ENCODE measurements around the gene ALPK1. TPM values are rescaled to one million over a fixed set of nuclear protein-coding genes. Genes with fewer than 3 reads are reported as not detected.

ALPK1 gene
- polyA plus RNA-seq, 1 of the 3 experiments (the other 2 are of a cell fraction): 2.8 TPM

GRCh38 chr4:112411781-112412550 lies 114.8 kb downstream of the ALPK1 start:
- WGBS (ENCODE audit: low lambda C conversion rate): 89% methylated on average over 32 of the region's 32 CpGs
- Histone ChIP-seq H3K36me3 (replicated peaks in 1 of 2; ENCODE audit: control insufficient read depth in 1 of 2, insufficient read depth in 2 of 2, low read length in 1 of 2) (no peaks in the 10 kb centered on the region), H3K9ac (no peak overlapping the region), H3K79me2 (ENCODE audit: insufficient read depth) (no peaks in the 10 kb centered on the region), H3K4me1 (ENCODE audit: control insufficient read depth in 1 of 2, insufficient read depth in 2 of 2, low read depth in 1 of 2, low read length in 1 of 2) (no peaks in the 10 kb centered on the region), H3K27me3 (ENCODE audit: insufficient read depth) (no peaks in the 10 kb centered on the region), H2AFZ (ENCODE audit: low read depth) (no peak overlapping the region), H3K27ac (ENCODE audit: low read depth in 2 of 2, low read length in 1 of 2) (no peak overlapping the region), H3F3A (replicated peaks; ENCODE audit: insufficient read depth) (no peaks in the 10 kb centered on the region), H4K20me1 (ENCODE audit: insufficient read depth) (no peaks in the 10 kb centered on the region), H3K9me2 (no peaks in the 10 kb centered on the region), H3K9me3 (0 out of 2 replicates have a peak, but pooled peaks cover 4% of the 10 kb centered on the region), H3K4me3 (ENCODE audit: low read depth in 2 of 2, low read length in 1 of 2) (no peak overlapping the region), H3K4me2 (no peak overlapping the region)
- no peak for DNase-seq
- ChIA-PET CTCF (interaction anchor here (0.9 kb wide), 1 partner anchor 9 kb away, joined by 3 read pairs; no protein-coding TSS in a partner anchor), POLR2A (no interaction called here)
- no peak for TF ChIP-seq TAF1 (IDR thresholded peaks at IDR 0.05; ENCODE audit: borderline replicate concordance, low read depth, low read length)
- TF ChIP-seq IRF3 (IDR thresholded peaks at IDR 0.05; ENCODE audit: low read depth, low read length): no peak
- no peak for TF ChIP-seq TEAD4 (IDR thresholded peaks at IDR 0.05; ENCODE audit: borderline replicate concordance, insufficient read depth)
- no peak for TF ChIP-seq YY1 (IDR thresholded peaks at IDR 0.05; ENCODE audit: low read depth)
- TF ChIP-seq SIN3A (IDR thresholded peaks at IDR 0.05; ENCODE audit: borderline replicate concordance, low read depth, low read length): no peak
- TF ChIP-seq CTCF (IDR thresholded peaks at IDR 0.05): no peak
- no peak for TF ChIP-seq FOXM1 (IDR thresholded peaks at IDR 0.05; ENCODE audit: low read depth)
- TF ChIP-seq RFX5 (IDR thresholded peaks at IDR 0.05; ENCODE audit: low read length): no peak
- no peak for TF ChIP-seq PBX3 (IDR thresholded peaks at IDR 0.05)
- TF ChIP-seq EZH2phosphoT487 (IDR thresholded peaks at IDR 0.05; ENCODE audit: borderline replicate concordance, low read depth): no peak
- TF ChIP-seq JUND (IDR thresholded peaks at IDR 0.05): no peak
- no peak for TF ChIP-seq RCOR1 (IDR thresholded peaks at IDR 0.05; ENCODE audit: low read length)
- TF ChIP-seq MEF2A (IDR thresholded peaks at IDR 0.05; ENCODE audit: borderline replicate concordance, low read depth): no peak
- no peak for TF ChIP-seq RXRA (IDR thresholded peaks at IDR 0.05; ENCODE audit: borderline replicate concordance, low read depth)
